ENCODE measurements around the gene AUNIP. TPM values are rescaled to one million over a fixed set of nuclear protein-coding genes. Genes with fewer than 3 reads are reported as not detected.

AUNIP gene
- total RNA-seq, 1 donor from 2014 or later = 6.2 TPM

- no peak for DNase-seq (ENCODE audit: low read depth)
- no peak overlapping the region for H3K4me3 ChIP-seq (ENCODE audit: low read depth, low read length)
- TF ChIP-seq, protein P1, sequence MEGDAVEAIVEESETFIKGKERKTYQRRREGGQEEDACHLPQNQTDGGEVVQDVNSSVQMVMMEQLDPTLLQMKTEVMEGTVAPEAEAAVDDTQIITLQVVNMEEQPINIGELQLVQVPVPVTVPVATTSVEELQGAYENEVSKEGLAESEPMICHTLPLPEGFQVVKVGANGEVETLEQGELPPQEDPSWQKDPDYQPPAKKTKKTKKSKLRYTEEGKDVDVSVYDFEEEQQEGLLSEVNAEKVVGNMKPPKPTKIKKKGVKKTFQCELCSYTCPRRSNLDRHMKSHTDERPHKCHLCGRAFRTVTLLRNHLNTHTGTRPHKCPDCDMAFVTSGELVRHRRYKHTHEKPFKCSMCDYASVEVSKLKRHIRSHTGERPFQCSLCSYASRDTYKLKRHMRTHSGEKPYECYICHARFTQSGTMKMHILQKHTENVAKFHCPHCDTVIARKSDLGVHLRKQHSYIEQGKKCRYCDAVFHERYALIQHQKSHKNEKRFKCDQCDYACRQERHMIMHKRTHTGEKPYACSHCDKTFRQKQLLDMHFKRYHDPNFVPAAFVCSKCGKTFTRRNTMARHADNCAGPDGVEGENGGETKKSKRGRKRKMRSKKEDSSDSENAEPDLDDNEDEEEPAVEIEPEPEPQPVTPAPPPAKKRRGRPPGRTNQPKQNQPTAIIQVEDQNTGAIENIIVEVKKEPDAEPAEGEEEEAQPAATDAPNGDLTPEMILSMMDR (conservative IDR thresholded peaks at IDR 0.05; ENCODE audit: low read depth, low read length) = no peak
These were observed 64.0 kb downstream of the AUNIP start for GRCh38 chr1:25795211-25795610.

DNA sequence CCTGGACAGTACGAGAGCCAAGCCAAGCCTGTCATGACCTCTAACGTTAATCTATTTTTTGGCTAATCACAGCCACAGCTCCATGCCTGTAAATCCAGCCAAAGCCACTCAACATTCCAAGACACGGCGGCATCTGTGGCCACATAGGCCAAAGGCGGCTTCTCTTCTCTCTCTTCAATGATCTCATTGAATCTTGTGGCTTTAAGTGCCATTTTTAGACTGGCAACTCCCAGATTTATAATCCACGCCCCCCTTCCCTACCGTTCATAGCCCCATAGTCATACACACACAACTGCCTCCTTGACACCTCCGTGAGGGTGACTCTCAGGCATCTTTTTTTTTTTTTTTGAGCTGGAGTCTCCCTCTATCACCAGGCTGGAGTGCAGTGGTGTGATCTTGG is 64.9 kb downstream of the AUNIP start:
- DNase-seq (ENCODE audit: low read depth) = no peak
- TF ChIP-seq, protein P1 (conservative IDR thresholded peaks at IDR 0.05; ENCODE audit: low read depth, low read length) = no peak
- H3K4me3 ChIP-seq (ENCODE audit: low read depth, low read length) = no peak overlapping the region

GRCh38 chr1:25793585-25794170 is 65.6 kb downstream of the AUNIP start:
- TF ChIP-seq, protein P1 (conservative IDR thresholded peaks at IDR 0.05; ENCODE audit: low read depth, low read length) = no peak
- no peak overlapping the region for H3K4me3 ChIP-seq (ENCODE audit: low read depth, low read length)

GRCh38 chr1:25792115-25792514 is 67.1 kb downstream of the AUNIP start:
- H3K4me3 ChIP-seq (ENCODE audit: low read depth, low read length) = no peak overlapping the region
- TF ChIP-seq, protein P1 (conservative IDR thresholded peaks at IDR 0.05; ENCODE audit: low read depth, low read length) = no peak
- DNase-seq (ENCODE audit: low read depth) = no peak

More at GRCh38 chr1:25793585-25794170, 65.6 kb downstream of the AUNIP start:
- DNase-seq (ENCODE audit: low read depth) = no peak

- H3K4me3 ChIP-seq (ENCODE audit: low read depth, low read length) = no peak overlapping the region
- no peak for DNase-seq (ENCODE audit: low read depth)
- TF ChIP-seq, protein P1 (conservative IDR thresholded peaks at IDR 0.05; ENCODE audit: low read depth, low read length) = no peak
These were observed 68.8 kb downstream of the AUNIP start for GRCh38 chr1:25790472-25790871.

DNA sequence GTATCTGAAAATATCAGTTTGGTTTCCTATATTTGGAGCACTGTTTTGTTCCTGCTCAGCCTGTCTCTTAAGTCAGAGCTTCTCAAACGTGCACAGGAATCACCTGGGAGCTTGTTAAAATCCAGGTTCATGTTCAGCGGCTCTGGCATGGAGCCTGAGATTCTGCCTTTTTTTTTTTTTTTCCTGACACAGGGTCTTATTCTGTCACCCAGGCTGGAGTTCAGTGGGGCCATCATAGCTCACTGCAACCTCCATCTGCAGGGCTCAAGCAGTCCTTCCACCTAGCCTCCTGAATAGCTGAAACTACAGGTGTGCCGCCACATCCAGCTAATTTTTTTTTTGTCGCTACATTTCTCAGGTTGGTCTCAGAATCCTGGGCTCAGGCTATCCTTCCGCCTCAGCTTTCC is 71.5 kb downstream of the AUNIP start:
- H3K4me3 ChIP-seq (ENCODE audit: low read depth, low read length) = no peak overlapping the region
- no peak for DNase-seq (ENCODE audit: low read depth)
- TF ChIP-seq, protein P1 (conservative IDR thresholded peaks at IDR 0.05; ENCODE audit: low read depth, low read length) = no peak
